Measurements from ENCODE around the gene PRKN.
A peak's percentile ranks its signal among the peaks of the same experiment; 100 is the strongest.

Gene PRKN

GRCh38 chr6:162727322-162728182, at the start of gene PRKN, which contains the start of gene PACRG:
Gene PRKN (minus strand): TSS chr6:162727766.
Gene PACRG (plus strand): TSS chr6:162727974.
- peak; percentile 96 to 97 for DNase-seq (ENCODE audit: low read depth in 2 of 2)

- DNase-seq (ENCODE audit: low read depth in 2 of 2), result no peak
Observed at GRCh38 chr6:162777091-162777490, 49.5 kb upstream of the PRKN start.

- DNase-seq (ENCODE audit: low read depth in 2 of 2), result no peak
Observed at GRCh38 chr6:162773996-162774395, 46.4 kb upstream of the PRKN start.

- DNase-seq (ENCODE audit: low read depth in 2 of 2), result no peak
Observed at GRCh38 chr6:162772466-162772865, 44.9 kb upstream of the PRKN start.

GRCh38 chr6:162770955-162771354, 43.4 kb upstream of the PRKN start:
- DNase-seq (ENCODE audit: low read depth in 2 of 2), result no peak

GRCh38 chr6:162770136-162770535, 42.6 kb upstream of the PRKN start:
- DNase-seq (ENCODE audit: low read depth in 2 of 2), result no peak

GRCh38 chr6:162753775-162754174, 26.2 kb upstream of the PRKN start:
- no peak for DNase-seq (ENCODE audit: low read depth in 2 of 2)

- DNase-seq (ENCODE audit: low read depth in 2 of 2), result no peak
Observed at GRCh38 chr6:162751211-162751859, 23.8 kb upstream of the PRKN start.

GRCh38 chr6:162750776-162751175, 23.2 kb upstream of the PRKN start:
- DNase-seq (ENCODE audit: low read depth in 2 of 2), result no peak

- DNase-seq (ENCODE audit: low read depth in 2 of 2), result no peak
Observed at GRCh38 chr6:162736961-162737360, 9.4 kb upstream of the PRKN start.

GRCh38 chr6:162733489-162733888, 5.9 kb upstream of the PRKN start:
- DNase-seq (ENCODE audit: low read depth in 2 of 2), result no peak

- DNase-seq (ENCODE audit: low read depth in 2 of 2), result no peak
Observed at GRCh38 chr6:162730502-162730901, 2.9 kb upstream of the PRKN start.

GRCh38 chr6:162728706-162729105, 1.1 kb upstream of the PRKN start:
- no peak for DNase-seq (ENCODE audit: low read depth in 2 of 2)

GRCh38 chr6:162728197-162728596, 631 bp upstream of the PRKN start:
- no peak for DNase-seq (ENCODE audit: low read depth in 2 of 2)

- DNase-seq (ENCODE audit: low read depth in 2 of 2), result no peak
Observed at GRCh38 chr6:162726947-162727321, 632 bp downstream of the PRKN start.

- no peak for DNase-seq (ENCODE audit: low read depth in 2 of 2)
Observed at GRCh38 chr6:162722633-162723032, 4.9 kb downstream of the PRKN start.

GRCh38 chr6:162722226-162722625, 5.3 kb downstream of the PRKN start:
- no peak for DNase-seq (ENCODE audit: low read depth in 2 of 2)

GRCh38 chr6:162721404-162721687, 6.2 kb downstream of the PRKN start:
- no peak for DNase-seq (ENCODE audit: low read depth in 2 of 2)

- no peak for DNase-seq (ENCODE audit: low read depth in 2 of 2)
Observed at GRCh38 chr6:162719528-162719927, 8.0 kb downstream of the PRKN start.

- no peak for DNase-seq (ENCODE audit: low read depth in 2 of 2)
Observed at GRCh38 chr6:162715601-162716000, 12.0 kb downstream of the PRKN start.

GRCh38 chr6:162713974-162714780, 13.4 kb downstream of the PRKN start:
- no peak for DNase-seq (ENCODE audit: low read depth in 2 of 2)

- no peak for DNase-seq (ENCODE audit: low read depth in 2 of 2)
Observed at GRCh38 chr6:162712694-162713093, 14.9 kb downstream of the PRKN start.

GRCh38 chr6:162711376-162711775, 16.2 kb downstream of the PRKN start:
- DNase-seq (ENCODE audit: low read depth in 2 of 2), result no peak

All from stimulated activated CD4-positive, alpha-beta T cell treated with anti-CD3 and anti-CD28 coated beads, Interleukin-1b, Interleukin-23, amount 100 ng/mL, for 1 hour (primary cell).